Adrenal gland (tissue), 12 donors: ENCODE measurements around the gene MEAF6. TPM values are rescaled to one million over a fixed set of nuclear protein-coding genes. Genes with fewer than 3 reads are reported as not detected.
A peak's percentile ranks its signal among the peaks of the same experiment; 100 is the strongest.

ENCODE experiments used
- DNase-seq, 7 donors: peaks; one replicate each; pipeline ENCODE4 v3.0.0-alpha.2; 2019 to 2020
- H3K27ac ChIP-seq, 5 donors: fragments of 200-600 bp; sonication (generic) in 4 of 5; 1 replicate in 3 of 5; 2 replicates in 2 of 5; pipeline versions ENCODE4 v1.5.1 to v1.8.0; 2016 to 2020; ENCODE audit warnings: mild to moderate bottlenecking in 1 of 5
- H3K27me3 ChIP-seq: fragments of 200-600 bp; 2 replicates; pipeline ENCODE4 v1.8.0; 2021
- H3K36me3 ChIP-seq, 2 donors: fragments of 200-600 bp; replicated peaks in 1 of 2; 1 replicate in 1 of 2; 2 replicates in 1 of 2; pipeline versions ENCODE4 v1.5.1 to v1.8.0; 2018 to 2022
- H3K4me1 ChIP-seq, 2 donors: fragments of 200-600 bp; replicated peaks in 1 of 2; 1 replicate in 1 of 2; 2 replicates in 1 of 2; pipeline versions ENCODE4 v1.5.1 to v1.8.0; 2018 to 2021
- H3K4me3 ChIP-seq, 4 donors: fragments of 200-600 bp; sonication (generic) in 3 of 4; one replicate each; pipeline ENCODE4 v1.5.1; 2016 to 2018
- H3K9me3 ChIP-seq, 3 donors: fragments of 200-600 bp; sonication (generic) in 1 of 3; replicated peaks in 1 of 3; 1 replicate in 2 of 3; 2 replicates in 1 of 3; pipeline versions ENCODE4 v1.5.1 to v1.8.0; 2016 to 2021
- POLR2A ChIP-seq, 2 donors: fragments of 450-650 bp; IDR thresholded peaks; one replicate each; pipeline ENCODE4 v1.6.1; 2017; ENCODE audit warnings: antibody characterized with exemption in 2 of 2, mild to moderate bottlenecking in 2 of 2, moderate library complexity in 1 of 2
- WGBS, 4 donors: extraction: QIAGEN DNeasy Blood & Tissue Kit in 2 of 4; methylation state at CpG; one replicate each; pipeline versions ENCODE4 v1.1.5 to v1.1.7; 2013 to 2017; 5-methylcytosine and 5-hydroxymethylcytosine counted together
- intact Hi-C, 2 donors: fragments of 100-400 bp; cut with DNase I; formaldehyde crosslinking; loops; one replicate each; pipeline versions ENCODE4 v1.14.1 to v1.15.0; 2022 to 2023
- polyA plus RNA-seq, 3 donors: library from polyadenylated mRNA; stranded (reverse); fragments of 200-250 nt in 2 of 3; fragments of 350-450 nt in 1 of 3; fragmentation: Illumina TruSeq in 1 of 3; extraction: RNeasy Lipid Tissue Mini Kit (QIAGEN cat#74804) in 1 of 3; gene quantifications; one replicate each; pipeline ENCODE4 v1.2.3, GENCODE V29; 2013 to 2014
- total RNA-seq, 9 donors: library from RNA; depleted of rRNA in 4 of 9; stranded (reverse); fragments of >200 nt in 4 of 9; fragments of 120-200 nt in 1 of 9; fragmentation: NEBNext Ultra II Directional in 1 of 9; extraction: Animal tissue kit (Norgen Biotek cat#: 25700) in 1 of 9; gene quantifications; one replicate each; pipeline versions ENCODE4 v1.1.0 to v1.2.4, GENCODE V29; 2013 to 2023
- TF ChIP-seq, protein P1 (sequence below), 6 experiments: fragments of 450-650 bp in 4 of 6; fragments of 200-600 bp in 2 of 6; sonication (generic) in 1 of 6; IDR thresholded peaks; 1 replicate in 5 of 6; 2 replicates in 1 of 6; pipeline versions ENCODE4 v1.5.1 to v1.8.0; 2016 to 2021; ENCODE audit warnings: antibody characterized with exemption in 6 of 6, mild to moderate bottlenecking in 2 of 6, moderate library complexity in 1 of 6
- donor health status: healthy with polysubstance abuse.
- donor health status: Bipolar disorder and iron deficiency.
- donor health status: DM: yes; HTN: yes; CAD: no.
- donor health status: DM: no; HTN: no; CAD: no.
- donor health status: DM: no; HTN: no; CAD: no.
- donor health status: DM: yes; HTN: yes; CAD: no.

MEAF6 gene
- total and polyA plus RNA-seq, 12 donors = 37.8 to 74.5 (median 56.0) TPM

DNA sequence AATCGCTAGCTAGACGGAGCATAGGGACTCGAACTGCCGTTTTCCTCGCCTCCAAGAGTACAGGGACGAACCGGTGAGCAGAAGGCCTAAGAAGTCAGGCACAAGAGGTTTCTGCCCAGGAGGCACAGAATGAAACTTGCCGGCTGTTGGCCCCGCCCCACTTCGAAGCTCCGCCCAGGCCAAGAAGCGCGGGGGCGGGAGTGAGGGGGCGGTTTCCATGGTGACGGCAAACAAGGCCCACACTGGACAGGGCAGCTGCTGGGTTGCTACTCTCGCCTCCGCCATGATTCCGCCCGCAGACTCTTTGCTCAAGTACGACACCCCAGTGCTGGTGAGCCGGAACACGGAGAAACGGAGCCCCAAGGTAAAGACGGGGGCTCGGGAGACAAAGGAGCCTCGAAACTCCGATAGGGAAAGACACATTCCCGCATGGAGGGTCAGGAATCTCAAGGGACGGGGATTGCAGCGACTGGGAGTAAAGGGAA is 42.2 kb upstream of the MEAF6 start, which contains the start of gene DNALI1:
TSS of gene DNALI1 (plus strand) at position 229 of the 485 bp plus-strand sequence. CDS start at position 284, 55 bp downstream.
- H3K27ac ChIP-seq = peak within 1 kb of the TSS in 3 of 5 donors; percentile 16 to 52 (median 44)
- DNase-seq = peak; percentile 90 to 97 (median 95)
- WGBS, 4 donors = 8 to 18% (median 10%) methylated on average over 23 to 31 of the region's 31 CpGs
- H3K4me1 ChIP-seq = peaks cover 23 to 26% of the 10 kb centered on the region in 2 donors
- H3K36me3 ChIP-seq = peaks cover 0 to 8% of the 10 kb centered on the region in 2 donors
- no peaks in the 10 kb centered on the region for H3K27me3 ChIP-seq
- intact Hi-C loops = no loop called here
- peak in 1 of 2 donors; percentile 39 for TF ChIP-seq POLR2A (IDR thresholded peaks at IDR 0.05)
- TF ChIP-seq, protein P1, sequence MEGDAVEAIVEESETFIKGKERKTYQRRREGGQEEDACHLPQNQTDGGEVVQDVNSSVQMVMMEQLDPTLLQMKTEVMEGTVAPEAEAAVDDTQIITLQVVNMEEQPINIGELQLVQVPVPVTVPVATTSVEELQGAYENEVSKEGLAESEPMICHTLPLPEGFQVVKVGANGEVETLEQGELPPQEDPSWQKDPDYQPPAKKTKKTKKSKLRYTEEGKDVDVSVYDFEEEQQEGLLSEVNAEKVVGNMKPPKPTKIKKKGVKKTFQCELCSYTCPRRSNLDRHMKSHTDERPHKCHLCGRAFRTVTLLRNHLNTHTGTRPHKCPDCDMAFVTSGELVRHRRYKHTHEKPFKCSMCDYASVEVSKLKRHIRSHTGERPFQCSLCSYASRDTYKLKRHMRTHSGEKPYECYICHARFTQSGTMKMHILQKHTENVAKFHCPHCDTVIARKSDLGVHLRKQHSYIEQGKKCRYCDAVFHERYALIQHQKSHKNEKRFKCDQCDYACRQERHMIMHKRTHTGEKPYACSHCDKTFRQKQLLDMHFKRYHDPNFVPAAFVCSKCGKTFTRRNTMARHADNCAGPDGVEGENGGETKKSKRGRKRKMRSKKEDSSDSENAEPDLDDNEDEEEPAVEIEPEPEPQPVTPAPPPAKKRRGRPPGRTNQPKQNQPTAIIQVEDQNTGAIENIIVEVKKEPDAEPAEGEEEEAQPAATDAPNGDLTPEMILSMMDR (IDR thresholded peaks at IDR 0.05) = no peak
- peak within 1 kb of the TSS in 3 of 4 donors; percentile 39 to 56 (median 53) for H3K4me3 ChIP-seq
- H3K9me3 ChIP-seq = no peaks in the 10 kb centered on the region

DNA sequence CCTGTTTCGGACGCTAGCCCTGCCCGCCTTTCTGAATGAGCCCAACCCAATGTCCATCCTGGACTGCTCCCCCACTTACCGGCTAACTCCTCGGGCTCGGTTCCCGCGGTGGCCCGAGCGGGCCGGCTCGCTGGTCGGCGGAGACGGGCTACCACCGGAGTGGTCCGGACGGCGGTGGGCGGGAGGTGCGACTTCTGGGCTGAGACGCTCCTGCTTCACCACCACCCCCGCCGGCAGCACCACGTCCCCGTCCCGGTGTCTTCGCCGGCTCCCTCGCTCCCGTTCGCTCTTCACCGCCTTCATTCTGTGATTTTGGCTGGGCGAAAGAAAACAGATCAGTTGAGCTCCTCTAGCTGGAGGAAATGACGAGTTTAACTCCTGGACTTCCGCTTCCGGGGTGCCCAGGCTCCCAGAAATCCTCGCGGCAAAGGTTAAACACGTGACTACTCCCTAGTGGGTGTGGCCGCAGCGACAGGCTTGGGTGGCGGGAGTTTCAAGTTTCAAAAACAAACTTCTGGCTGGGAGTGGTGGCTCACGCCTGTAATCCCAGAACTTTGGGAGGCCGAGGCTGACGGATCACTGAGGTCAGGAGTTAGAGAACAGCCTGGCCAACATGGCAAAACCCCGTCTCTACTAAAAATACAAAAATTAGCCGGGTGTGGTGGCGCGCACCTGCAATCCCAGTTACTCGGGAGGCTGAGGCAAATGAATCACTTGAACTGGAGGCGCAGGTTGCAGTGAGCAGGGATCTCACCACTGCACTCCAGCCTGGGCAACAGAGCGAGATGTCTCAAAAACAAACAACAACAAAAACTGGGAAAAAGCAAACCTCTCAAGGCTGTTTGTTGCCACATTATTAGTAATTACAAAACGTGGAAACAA is 39.6 kb upstream of the MEAF6 start, which contains the start of gene SNIP1:
TSS of gene SNIP1 (minus strand) at position 367 of the 882 bp plus-strand sequence. CDS start at position 303, 64 bp downstream.
- Histone ChIP-seq H3K9me3 (no peaks in the 10 kb centered on the region), H3K4me1 (peaks cover 23 to 30% of the 10 kb centered on the region in 2 donors), H3K36me3 (peaks cover 3 to 9% of the 10 kb centered on the region in 2 donors), H3K4me3 (peak within 1 kb of the TSS; percentile 62 to 99 (median 91)), H3K27me3 (no peaks in the 10 kb centered on the region), H3K27ac (peak within 1 kb of the TSS; percentile 71 to 97 (median 80))
- DNase-seq = peak; percentile 93 to 98 (median 95)
- WGBS, 4 donors = 13 to 33% (median 15%) methylated on average over 22 to 54 of the region's 54 CpGs
- TF ChIP-seq, protein P1 (IDR thresholded peaks at IDR 0.05) = peak in 1 of 6 experiments; percentile 2
- TF ChIP-seq POLR2A (IDR thresholded peaks at IDR 0.05) = peak; percentile 35 to 84
- intact Hi-C loops = no loop called here

DNA sequence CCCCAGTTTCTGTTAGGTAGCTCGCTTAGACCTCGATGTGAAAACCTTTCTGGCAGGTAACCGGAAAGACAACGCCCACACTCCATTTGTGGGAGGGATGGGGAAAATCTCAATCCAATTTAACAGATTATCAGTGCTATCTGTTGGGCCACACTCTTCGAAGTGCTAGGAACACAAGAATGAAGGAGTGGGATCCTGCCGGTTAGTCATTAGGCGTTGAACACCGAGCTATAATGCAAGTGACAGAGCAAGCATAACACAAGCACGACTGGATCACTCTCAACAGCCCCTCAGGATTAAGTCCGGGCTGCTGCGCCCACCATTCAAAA is 39.0 kb upstream of the MEAF6 start:
- Histone ChIP-seq H3K27ac (peak overlapping the region in 4 of 5 donors; percentile 73 to 97 (median 82)), H3K4me3 (peak overlapping the region; percentile 62 to 99 (median 91)), H3K27me3 (no peaks in the 10 kb centered on the region), H3K36me3 (peaks cover 3 to 11% of the 10 kb centered on the region in 2 donors), H3K9me3 (no peaks in the 10 kb centered on the region), H3K4me1 (peaks cover 23 to 30% of the 10 kb centered on the region in 2 donors)
- 3 to 13% (median 3%) methylated on average over 7 to 11 of the region's 11 CpGs for WGBS, 4 donors
- DNase-seq = no peak
- intact Hi-C loops = no loop called here
- TF ChIP-seq, protein P1 (IDR thresholded peaks at IDR 0.05) = no peak
- TF ChIP-seq POLR2A (IDR thresholded peaks at IDR 0.05) = no peak

DNA sequence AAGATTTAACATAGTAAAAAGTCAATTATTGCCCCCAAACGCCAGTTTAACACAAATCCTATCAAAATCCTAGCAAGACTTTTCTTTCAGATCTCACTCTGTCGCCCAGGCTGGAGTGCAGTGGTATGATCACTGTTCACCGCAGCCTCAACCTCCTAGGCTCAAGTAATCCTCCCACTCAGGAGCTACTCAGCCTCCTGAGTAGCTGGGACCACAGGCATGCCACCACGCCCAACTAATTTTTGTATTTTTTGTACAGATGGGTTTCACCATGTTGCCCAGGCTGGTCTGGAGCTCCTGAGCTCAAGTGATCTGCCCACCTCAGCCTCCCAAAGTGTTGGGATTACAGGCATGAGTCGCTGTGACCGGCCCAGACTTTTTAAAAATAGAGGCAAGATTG is 34.8 kb upstream of the MEAF6 start:
- no peak overlapping the region for H3K27ac ChIP-seq
- intact Hi-C loops = no loop called here
- H3K27me3 ChIP-seq = no peaks in the 10 kb centered on the region
- H3K36me3 ChIP-seq = peaks cover 3 to 47% of the 10 kb centered on the region in 2 donors
- TF ChIP-seq, protein P1 (IDR thresholded peaks at IDR 0.05) = no peak
- no peak for TF ChIP-seq POLR2A (IDR thresholded peaks at IDR 0.05)
- 88 to 95% (median 91%) methylated on average over 6 of the region's 6 CpGs for WGBS, 4 donors
- DNase-seq = no peak
- H3K9me3 ChIP-seq = no peaks in the 10 kb centered on the region
- no peak overlapping the region for H3K4me3 ChIP-seq
- peaks cover 9 to 16% of the 10 kb centered on the region in 2 donors for H3K4me1 ChIP-seq
